Ovary (tissue), 9 donors: ENCODE results near the gene ZNF207. TPM values are rescaled to one million over a fixed set of nuclear protein-coding genes. Genes with fewer than 3 reads are reported as not detected.
"Not testable (repeated sequence)": the region's sequence is repeated elsewhere in the genome, so short reads cannot be mapped to it uniquely, and the experiment has no call there.

Experiments used
- DNase-seq, 5 donors: peaks; one replicate each; pipeline ENCODE4 v3.0.0-alpha.2; 2019 to 2020
- H3K27ac ChIP-seq, 2 donors: fragments of 200-600 bp; one replicate each; pipeline versions ENCODE4 v1.5.1 to v1.8.0; 2019 to 2022
- H3K27me3 ChIP-seq: fragments of 200-600 bp; one replicate; pipeline ENCODE4 v1.8.0; 2022
- H3K36me3 ChIP-seq: fragments of 200-600 bp; sonication (generic); one replicate; pipeline ENCODE4 v1.5.1; 2019
- H3K4me1 ChIP-seq: one replicate; pipeline ENCODE4 v1.8.1; 2013; ENCODE audit warnings: mild to moderate bottlenecking, moderate library complexity; ENCODE audit not compliant: insufficient read depth
- H3K4me3 ChIP-seq: fragments of 200-600 bp; sonication (generic); one replicate; pipeline ENCODE4 v1.5.1; 2017
- H3K9me3 ChIP-seq, 2 donors: fragments of 200-600 bp in 1 of 2; sonication (generic) in 1 of 2; one replicate each; pipeline versions ENCODE4 v1.5.1 to v1.8.1; 2013 to 2019; ENCODE audit warnings: mild to moderate bottlenecking in 1 of 2, moderate library complexity in 1 of 2
- CTCF ChIP-seq, 3 donors: fragments of 450-650 bp in 2 of 3; fragments of 200-600 bp in 1 of 3; IDR thresholded peaks; one replicate each; pipeline versions ENCODE4 v1.5.1 to v1.8.0; 2016 to 2022; ENCODE audit warnings: antibody characterized with exemption in 3 of 3, mild to moderate bottlenecking in 1 of 3
- EP300 ChIP-seq: sonication (generic); formaldehyde crosslinking; IDR thresholded peaks from one replicate; pipeline ENCODE4 v1.6.1; 2017; ENCODE audit warnings: antibody characterized with exemption
- POLR2A ChIP-seq: fragments of 450-650 bp; IDR thresholded peaks from one replicate; pipeline ENCODE4 v1.6.1; 2017; ENCODE audit warnings: antibody characterized with exemption, mild to moderate bottlenecking, moderate library complexity
- WGBS, 3 donors: extraction: QIAGEN DNeasy Blood & Tissue Kit in 1 of 3; methylation state at CpG; one replicate each; pipeline versions ENCODE4 v1.1.5 to v1.1.7; 2013 to 2017; 5-methylcytosine and 5-hydroxymethylcytosine counted together
- intact Hi-C, 4 donors: fragments of 100-400 bp; cut with DNase I; formaldehyde crosslinking; loops; one replicate each; pipeline versions ENCODE4 v1.11.0 to v1.15.1; 2022 to 2023
- polyA plus RNA-seq, 2 donors: library from polyadenylated mRNA; stranded (reverse); fragments of 200-250 nt in 1 of 2; fragments of 350-450 nt in 1 of 2; fragmentation: Illumina TruSeq in 1 of 2; extraction: RNeasy Lipid Tissue Mini Kit (QIAGEN cat#74804) in 1 of 2; gene quantifications; one replicate each; pipeline ENCODE4 v1.2.3, GENCODE V29; 2013 to 2014
- total RNA-seq, 7 donors: library from RNA; depleted of rRNA in 2 of 7; stranded (reverse); fragments of >200 nt in 2 of 7; fragmentation: NEBNext Ultra II Directional in 3 of 7; extraction: Animal tissue kit (Norgen Biotek cat#: 25700) in 3 of 7; gene quantifications; one replicate each; pipeline versions ENCODE4 v1.1.0 to v1.2.4, GENCODE V29; 2016 to 2023
- donor health status: DM: no; HTN: no; CAD: no; lungs with moderate emphysema.
- donor health status: DM: no; HTN: no; CAD: no.
- donor health status: Bipolar disorder and iron deficiency.
- donor health status: DM: yes; HTN: yes; CAD: no.
- donor health status: DM: no; HTN: no; CAD: no.
- donor health status: DM: yes; HTN: yes; CAD: no.

Gene ZNF207
- total and polyA plus RNA-seq, 9 donors, result 67.0 to 157 (median 136) TPM

DNA sequence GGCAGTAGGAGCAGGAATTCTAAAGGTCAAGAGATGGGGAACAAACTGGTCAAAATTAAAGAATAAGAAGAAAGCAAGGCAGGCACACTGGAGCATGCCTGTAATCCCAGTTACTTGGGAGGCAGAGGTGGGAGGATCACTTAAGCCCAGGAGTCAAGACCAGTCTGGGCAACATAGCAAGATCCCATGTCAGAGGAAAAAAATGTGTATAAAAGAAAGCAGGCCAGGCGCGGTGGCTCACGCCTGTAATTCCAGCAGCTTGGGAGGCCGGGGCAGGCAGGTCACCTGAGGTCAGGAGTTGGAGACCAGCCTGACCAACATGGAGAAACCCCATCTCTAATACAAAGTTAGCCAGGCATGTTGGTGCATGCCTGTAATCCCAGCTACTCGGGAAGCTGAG is 43.9 kb downstream of the ZNF207 start:
- intact Hi-C loops, result no loop called here
- WGBS, 3 donors, result 95 to 97% (median 95%) methylated on average over 5 of the region's 5 CpGs

DNA sequence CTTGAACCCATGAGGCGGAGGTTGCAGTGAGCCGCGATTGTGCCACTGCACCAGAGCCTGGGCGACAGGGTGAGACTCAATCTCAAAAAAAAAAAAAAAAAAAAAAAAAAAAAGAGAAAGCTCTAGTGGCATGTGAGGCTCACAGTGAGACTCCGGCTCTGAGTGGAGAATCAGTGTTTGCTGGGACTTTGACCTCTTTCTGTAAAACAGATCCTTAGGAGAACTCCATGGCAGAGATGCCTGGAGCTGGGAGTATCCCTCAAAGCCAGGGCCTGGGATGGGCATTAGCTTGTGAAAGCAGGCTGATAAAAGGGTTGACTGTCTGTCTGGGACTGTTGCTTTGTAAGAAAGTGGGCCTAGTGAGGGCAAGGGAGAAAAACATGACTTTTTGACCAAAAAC is 46.4 kb downstream of the ZNF207 start:
- H3K4me1 ChIP-seq, result no peaks in the 10 kb centered on the region
- H3K4me3 ChIP-seq, result no peak overlapping the region
- no peak overlapping the region for H3K27ac ChIP-seq
- intact Hi-C loops, result no loop called here
- no peaks in the 10 kb centered on the region for H3K36me3 ChIP-seq
- 88 to 94% (median 92%) methylated on average over 5 of the region's 5 CpGs for WGBS, 3 donors
- no peaks in the 10 kb centered on the region for H3K9me3 ChIP-seq
- DNase-seq, result no peak
- no peak for TF ChIP-seq POLR2A
- TF ChIP-seq EP300, result no peak
- no peak for TF ChIP-seq CTCF (IDR thresholded peaks at IDR 0.05)
- H3K27me3 ChIP-seq, result no peaks in the 10 kb centered on the region

More for the DNA sequence above, 43.9 kb downstream of the ZNF207 start:
- no peaks in the 10 kb centered on the region for H3K36me3 ChIP-seq
- H3K27me3 ChIP-seq, result no peaks in the 10 kb centered on the region
- no peak overlapping the region for H3K27ac ChIP-seq
- no peak overlapping the region for H3K4me3 ChIP-seq
- TF ChIP-seq CTCF (IDR thresholded peaks at IDR 0.05) (no peak), EP300 (no peak), POLR2A (no peak)
- H3K9me3 ChIP-seq, result no peaks in the 10 kb centered on the region
- no peaks in the 10 kb centered on the region for H3K4me1 ChIP-seq
- DNase-seq, result no peak

GRCh38 chr17:32398946-32399345 is 49.0 kb downstream of the ZNF207 start:
- Histone ChIP-seq H3K27ac (no peak overlapping the region), H3K4me1 (no peaks in the 10 kb centered on the region), H3K4me3 (no peak overlapping the region), H3K36me3 (no peaks in the 10 kb centered on the region), H3K27me3 (no peaks in the 10 kb centered on the region), H3K9me3 (no peaks in the 10 kb centered on the region)
- no peak for DNase-seq
- intact Hi-C loops, result no loop called here
- TF ChIP-seq POLR2A (no peak), EP300 (no peak), CTCF (IDR thresholded peaks at IDR 0.05) (no peak)

GRCh38 chr17:32410085-32410484 is 60.1 kb downstream of the ZNF207 start:
- H3K27ac ChIP-seq, intact Hi-C loops, H3K4me3 ChIP-seq, H3K4me1 ChIP-seq, H3K9me3 ChIP-seq, DNase-seq, H3K27me3 ChIP-seq, H3K36me3 ChIP-seq: not testable (repeated sequence)
- 96 to 98% (median 98%) methylated on average over 3 of the region's 3 CpGs for WGBS, 3 donors

GRCh38 chr17:32426894-32427293 is 76.9 kb downstream of the ZNF207 start:
- DNase-seq, result no peak
- H3K4me3 ChIP-seq, result no peak overlapping the region
- 74 to 78% (median 76%) methylated on average over 4 of the region's 4 CpGs for WGBS, 3 donors
- no peaks in the 10 kb centered on the region for H3K4me1 ChIP-seq
- no peak overlapping the region for H3K27ac ChIP-seq
- H3K36me3 ChIP-seq, result no peaks in the 10 kb centered on the region
- H3K27me3 ChIP-seq, result no peaks in the 10 kb centered on the region
- TF ChIP-seq EP300 (no peak), CTCF (IDR thresholded peaks at IDR 0.05) (no peak)
- intact Hi-C loops, result no loop called here
- H3K9me3 ChIP-seq, result no peaks in the 10 kb centered on the region
